Pancreas (tissue), 10 donors: ENCODE results near the gene ILF2. TPM values are rescaled to one million over a fixed set of nuclear protein-coding genes. Genes with fewer than 3 reads are reported as not detected.
"Not testable (repeated sequence)": the region's sequence is repeated elsewhere in the genome, so short reads cannot be mapped to it uniquely, and the experiment has no call there.

Source experiments
- ATAC-seq, 4 donors: fragments of 200-7000 bp; cut with Tn5 transposase; one replicate each; pipeline versions ENCODE4 v1.8.0 to v1.9.1; 2020; ENCODE audit warnings: mild to moderate bottlenecking in 4 of 4, moderate library complexity in 4 of 4
- DNase-seq, 6 donors: peaks; one replicate each; pipeline ENCODE4 v3.0.0-alpha.2; 2020
- FAIRE-seq: peaks from 2 replicates; lab custom pipeline; 2012; peaks lifted over from hg19 to GRCh38; lab: Jason Lieb, UNC
- H3K27ac ChIP-seq, 4 donors: fragments of 200-600 bp; sonication (generic); 1 replicate in 3 of 4; 2 replicates in 1 of 4; pipeline versions ENCODE4 v1.5.0 to v1.8.0; 2020
- H3K27me3 ChIP-seq, 4 donors: fragments of 200-600 bp; one replicate each; pipeline ENCODE4 v1.8.0; 2021
- H3K36me3 ChIP-seq, 3 donors: fragments of 200-600 bp; sonication (generic) in 1 of 3; one replicate each; pipeline versions ENCODE4 v1.5.0 to v1.8.0; 2020 to 2021
- H3K4me1 ChIP-seq, 3 donors: fragments of 200-600 bp; one replicate each; pipeline ENCODE4 v1.8.0; 2021
- H3K4me3 ChIP-seq, 4 donors: fragments of 200-600 bp; sonication (generic) in 2 of 4; one replicate each; pipeline versions ENCODE4 v1.5.0 to v1.8.0; 2020 to 2021
- H3K9me3 ChIP-seq, 4 donors: fragments of 200-600 bp; one replicate each; pipeline ENCODE4 v1.8.0; 2021
- CTCF ChIP-seq, 4 donors: fragments of 200-600 bp; sonication (generic) in 3 of 4; IDR thresholded peaks; one replicate each; pipeline versions ENCODE4 v1.5.0 to v1.8.0; 2021; ENCODE audit warnings: antibody characterized with exemption in 4 of 4
- WGBS, 2 donors: extraction: QIAGEN DNeasy Blood & Tissue Kit; methylation state at CpG; one replicate each; pipeline ENCODE4 v1.1.7; 2013; 5-methylcytosine and 5-hydroxymethylcytosine counted together
- intact Hi-C, 3 donors: fragments of 100-400 bp; cut with DNase I; formaldehyde crosslinking; loops; one replicate each; pipeline versions ENCODE4 v1.11.1 to v1.14.2; 2022
- polyA plus RNA-seq, 2 donors: library from polyadenylated mRNA; stranded (reverse); fragments of 200-250 nt; gene quantifications; one replicate each; pipeline ENCODE4 v1.2.3, GENCODE V29; 2013
- total RNA-seq, 6 donors: library from RNA; stranded (reverse); fragmentation: NEBNext Ultra II Directional in 4 of 6; extraction: Animal tissue kit (Norgen Biotek cat#: 25700) in 4 of 6; gene quantifications; one replicate each; pipeline versions ENCODE4 v1.2.1 to v1.2.4, GENCODE V29; 2021 to 2023
- donor health status: healthy with polysubstance abuse.
- donor health status: DM: no; HTN: no; CAD: no; lungs with moderate emphysema.
- donor health status: DM: no; HTN: no; CAD: no.
- donor health status: control.
- donor health status: control.
- donor health status: Bipolar disorder and iron deficiency.
- donor health status: DM: yes; HTN: yes; CAD: no.
- donor health status: DM: no; HTN: no; CAD: no.
- donor health status: DM: no; HTN: no; CAD: no.
- donor health status: DM: yes; HTN: yes; CAD: no.

ILF2 gene
- total RNA-seq (10 to 100 TPM; 30.5 to 63.2 (median 54.3) TPM), polyA plus RNA-seq (10 to 100 TPM; 25.7 to 61.3 TPM)

DNA sequence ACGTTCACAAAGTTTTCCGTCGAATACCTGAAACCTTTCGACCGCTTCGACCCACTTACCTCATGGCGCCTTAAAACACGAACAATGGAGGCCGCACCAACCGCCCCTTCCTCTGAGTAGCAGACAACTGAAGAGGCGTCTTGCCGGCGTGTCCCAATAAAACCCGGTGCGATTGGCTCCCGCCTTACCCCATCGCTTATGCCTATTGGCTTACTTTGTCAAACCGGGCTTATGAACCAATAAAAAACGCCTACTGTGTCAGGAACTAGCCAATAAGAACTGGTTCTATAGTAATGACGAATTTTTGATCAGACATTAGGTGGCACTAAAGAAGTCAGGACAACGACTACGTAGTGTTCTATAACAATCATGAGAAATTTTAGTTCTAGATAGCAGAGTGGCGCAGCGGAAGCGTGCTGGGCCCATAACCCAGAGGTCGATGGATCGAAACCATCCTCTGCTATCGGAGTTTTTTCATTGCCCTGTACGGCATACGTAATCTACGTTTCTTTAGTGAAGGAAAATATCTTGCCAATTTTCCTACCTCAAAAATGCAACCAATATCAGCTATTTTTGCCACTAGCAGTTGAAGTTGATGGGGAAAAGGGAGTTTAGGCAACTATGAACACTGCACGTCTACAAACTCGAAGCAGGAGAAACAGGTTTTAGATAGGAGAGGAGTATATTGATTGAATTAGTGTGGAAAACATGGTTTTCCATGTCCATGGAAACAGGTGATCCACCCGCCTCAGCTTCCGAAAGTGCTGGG, at the start of gene ILF2:
TSS of gene ILF2 (minus strand) at position 135 of the 769 bp plus-strand sequence. CDS start at position 64, 71 bp downstream.
- Histone ChIP-seq H3K9me3 (no peaks in the 10 kb centered on the region), H3K27me3 (no peaks in the 10 kb centered on the region), H3K4me3 (peak within 1 kb of the TSS; percentile 52 to 88 (median 78)), H3K36me3 (peaks cover 4 to 28% (median 22%) of the 10 kb centered on the region in 3 donors), H3K4me1 (peaks cover 10 to 20% (median 19%) of the 10 kb centered on the region in 3 donors), H3K27ac (peak within 1 kb of the TSS; percentile 78 to 93 (median 88))
- FAIRE-seq: peak; percentile 98
- intact Hi-C loops: no loop called here
- peak; percentile 90 to 96 (median 92) for ATAC-seq
- peak; percentile 94 to 98 (median 97) for DNase-seq
- 0 to 1% methylated on average over 35 of the region's 35 CpGs for WGBS, 2 donors
- no peak for TF ChIP-seq CTCF (IDR thresholded peaks at IDR 0.05)

GRCh38 chr1:153717330-153717729, 46.5 kb upstream of the ILF2 start:
- no peaks in the 10 kb centered on the region for H3K27me3 ChIP-seq
- no peak for FAIRE-seq
- DNase-seq: no peak
- TF ChIP-seq CTCF (IDR thresholded peaks at IDR 0.05): no peak
- no peak overlapping the region for H3K4me3 ChIP-seq
- intact Hi-C loops: no loop called here
- no peaks in the 10 kb centered on the region for H3K36me3 ChIP-seq
- no peaks in the 10 kb centered on the region for H3K4me1 ChIP-seq
- H3K27ac ChIP-seq: no peak overlapping the region
- no peak for ATAC-seq
- no peaks in the 10 kb centered on the region for H3K9me3 ChIP-seq
- 71 to 78% methylated on average over 3 of the region's 3 CpGs for WGBS, 2 donors

DNA sequence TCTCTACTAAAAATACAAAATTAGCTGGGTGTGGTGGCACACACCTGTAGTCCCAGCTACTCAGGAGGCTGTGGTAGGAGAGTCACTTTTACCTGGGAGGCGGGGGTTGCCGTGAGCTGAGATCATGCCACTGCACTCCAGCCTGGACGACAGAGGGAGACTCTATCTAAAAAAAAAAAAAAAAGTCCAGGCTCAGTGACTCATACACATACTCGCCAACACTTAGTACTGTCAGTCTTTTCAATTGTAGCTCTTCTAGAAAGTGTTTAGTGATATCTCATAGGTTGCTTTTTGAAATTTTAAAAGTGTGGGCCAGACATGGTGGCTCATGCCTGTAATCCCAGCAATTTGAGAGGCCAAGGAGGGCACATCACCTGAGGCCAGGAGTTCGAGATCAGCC, 45.4 kb upstream of the ILF2 start:
- H3K36me3 ChIP-seq, H3K27me3 ChIP-seq, H3K4me3 ChIP-seq, H3K27ac ChIP-seq, H3K4me1 ChIP-seq, intact Hi-C loops, FAIRE-seq, ATAC-seq, DNase-seq, H3K9me3 ChIP-seq: not testable (repeated sequence)
- 71 to 87% methylated on average over 5 of the region's 5 CpGs for WGBS, 2 donors

GRCh38 chr1:153711026-153711425, 40.2 kb upstream of the ILF2 start:
- TF ChIP-seq CTCF (IDR thresholded peaks at IDR 0.05): no peak
- DNase-seq: no peak
- no peak for ATAC-seq
- no peaks in the 10 kb centered on the region for H3K36me3 ChIP-seq
- H3K27me3 ChIP-seq: no peaks in the 10 kb centered on the region
- 57 to 59% methylated on average over 7 of the region's 7 CpGs for WGBS, 2 donors
- H3K27ac ChIP-seq: no peak overlapping the region
- no peaks in the 10 kb centered on the region for H3K9me3 ChIP-seq
- no peak for FAIRE-seq
- intact Hi-C loops: no loop called here
- H3K4me3 ChIP-seq: no peak overlapping the region
- H3K4me1 ChIP-seq: no peaks in the 10 kb centered on the region

DNA sequence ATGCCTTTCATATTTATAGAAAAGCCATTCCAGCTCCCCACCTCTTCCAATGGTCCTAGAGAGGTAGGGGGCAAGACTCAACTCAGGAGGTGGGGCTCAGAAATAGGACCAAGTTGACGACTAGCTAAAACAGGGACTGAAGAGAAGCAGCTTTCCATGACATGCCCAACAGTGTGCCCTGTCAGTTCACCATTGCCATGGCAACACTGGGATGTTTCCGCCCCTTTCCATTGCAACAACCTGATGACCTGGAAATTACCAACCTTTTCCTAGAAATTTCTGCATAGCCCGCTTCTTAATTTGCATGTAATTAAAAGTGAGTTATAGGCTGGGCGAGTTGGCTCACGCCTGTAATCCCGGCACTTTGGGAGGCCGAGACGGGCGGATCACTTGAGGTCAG, 34.7 kb upstream of the ILF2 start:
- no peak for ATAC-seq
- Histone ChIP-seq H3K4me1 (no peaks in the 10 kb centered on the region), H3K36me3 (no peaks in the 10 kb centered on the region), H3K4me3 (no peak overlapping the region), H3K27me3 (no peaks in the 10 kb centered on the region), H3K9me3 (no peaks in the 10 kb centered on the region), H3K27ac (no peak overlapping the region)
- 91 to 93% methylated on average over 9 of the region's 9 CpGs for WGBS, 2 donors
- no peak for DNase-seq
- intact Hi-C loops: no loop called here
- no peak for FAIRE-seq
- TF ChIP-seq CTCF (IDR thresholded peaks at IDR 0.05): no peak
